Esophagus squamous epithelium (tissue), 4 donors: Measurements from ENCODE around the gene RBM19.

ENCODE experiments used
- CTCF ChIP-seq, 6 experiments: fragments of 450-650 bp in 4 of 6; fragments of 200-600 bp in 2 of 6; sonication (generic) in 2 of 6; IDR thresholded peaks; one replicate each; pipeline ENCODE4 v1.5.1; 2016 to 2019; ENCODE audit warnings: antibody characterized with exemption in 6 of 6, mild to moderate bottlenecking in 4 of 6, moderate library complexity in 4 of 6
- POLR2A ChIP-seq, 4 donors: fragments of 450-650 bp; IDR thresholded peaks; one replicate each; pipeline ENCODE4 v1.6.1; 2017; ENCODE audit warnings: antibody characterized with exemption in 4 of 4, mild to moderate bottlenecking in 4 of 4, moderate library complexity in 3 of 4

GRCh38 chr12:113852264-113852663, 113.9 kb downstream of the RBM19 start:
- TF ChIP-seq POLR2A (IDR thresholded peaks at IDR 0.05) (no peak), CTCF (IDR thresholded peaks at IDR 0.05) (no peak)
